ENCODE results near the gene PLD2. TPM values are rescaled to one million over a fixed set of nuclear protein-coding genes. Genes with fewer than 3 reads are reported as not detected.

Gene PLD2
- total RNA-seq = 10 to 100 TPM; 17.9 to 21.9 TPM

DNA sequence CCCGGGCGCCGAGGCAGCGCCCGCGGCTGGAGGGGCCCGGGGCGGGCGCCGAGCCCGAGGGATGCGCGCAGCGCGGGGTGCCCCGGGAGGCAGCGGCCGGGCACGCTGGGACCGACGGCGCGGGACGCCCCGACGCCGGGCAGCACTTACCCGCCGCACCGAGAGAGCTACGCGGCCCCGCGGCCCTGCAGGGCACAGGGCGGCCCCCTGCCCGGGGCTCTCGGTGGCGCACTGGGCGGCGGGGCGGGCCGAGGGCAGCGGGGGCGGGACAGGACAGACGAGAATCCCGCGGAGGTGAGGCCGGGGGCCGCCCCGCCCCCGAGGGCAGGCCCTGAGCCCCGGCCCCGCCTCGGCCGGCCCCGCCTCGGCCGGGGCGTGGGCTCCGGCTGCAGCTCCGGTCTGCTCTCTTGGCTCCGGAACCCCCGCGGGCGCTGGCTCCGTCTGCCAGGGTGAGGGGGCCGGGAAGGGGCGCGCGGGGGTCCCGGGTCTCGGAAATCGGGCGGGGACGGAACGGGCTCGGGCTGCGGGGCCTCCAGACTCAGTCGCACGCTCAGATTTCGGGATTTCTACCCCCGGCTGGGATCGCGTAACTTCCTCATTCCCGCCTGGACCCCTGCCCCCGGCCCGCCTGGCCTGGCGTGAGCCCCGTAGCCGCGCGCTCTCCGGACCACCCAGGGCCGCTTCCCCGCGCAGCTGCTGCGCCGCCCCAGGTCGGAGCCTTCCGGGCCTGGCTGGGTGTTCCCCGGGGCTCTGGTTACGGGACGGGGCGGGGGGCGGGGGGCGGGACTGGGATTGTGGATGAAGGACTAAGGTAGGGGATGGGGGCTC, at the start of gene PLD2:
PLD2 (plus strand) TSS at position 376 of the 828 bp plus-strand sequence. CDS start 621 bp downstream, outside the sequence.

GRCh38 chr17:4771519-4772234, 35.3 kb upstream of the PLD2 start, which contains the start of gene TM4SF5:
TM4SF5 (plus strand) TSS chr17:4771886; CDS start chr17:4771923, 37 bp downstream.

GRCh38 chr17:4786106-4786511, 20.8 kb upstream of the PLD2 start, which contains the start of gene VMO1:
VMO1 (minus strand) TSS chr17:4786364; CDS start chr17:4786352, 12 bp downstream.

GRCh38 chr17:4788807-4789700, 17.9 kb upstream of the PLD2 start, which contains the start of gene GLTPD2:
GLTPD2 (plus strand) TSS chr17:4788964; CDS start chr17:4789012, 48 bp downstream.

DNA sequence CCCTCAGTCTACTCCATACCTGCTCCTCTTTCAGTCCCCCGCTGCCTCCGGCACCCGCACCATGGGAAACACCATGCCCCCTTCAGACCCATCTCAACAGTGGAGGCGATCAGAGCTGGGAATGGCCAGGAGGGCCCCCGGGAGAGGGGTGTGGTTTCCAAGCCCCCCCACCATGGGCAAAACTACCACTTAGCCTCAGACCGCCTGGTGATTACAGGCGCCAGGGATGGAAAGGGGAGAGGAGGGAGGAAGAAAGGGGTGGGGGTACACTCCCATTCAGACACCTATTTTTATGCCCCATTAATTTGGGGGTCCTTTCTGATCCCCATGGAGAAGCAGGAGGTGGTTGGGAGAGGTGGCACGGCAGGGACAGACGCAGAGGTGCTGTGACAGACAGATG, 4.7 kb upstream of the PLD2 start, which contains the start of gene C17orf114:
C17orf114 (minus strand) TSS at position 101 of the 400 bp plus-strand sequence.

DNA sequence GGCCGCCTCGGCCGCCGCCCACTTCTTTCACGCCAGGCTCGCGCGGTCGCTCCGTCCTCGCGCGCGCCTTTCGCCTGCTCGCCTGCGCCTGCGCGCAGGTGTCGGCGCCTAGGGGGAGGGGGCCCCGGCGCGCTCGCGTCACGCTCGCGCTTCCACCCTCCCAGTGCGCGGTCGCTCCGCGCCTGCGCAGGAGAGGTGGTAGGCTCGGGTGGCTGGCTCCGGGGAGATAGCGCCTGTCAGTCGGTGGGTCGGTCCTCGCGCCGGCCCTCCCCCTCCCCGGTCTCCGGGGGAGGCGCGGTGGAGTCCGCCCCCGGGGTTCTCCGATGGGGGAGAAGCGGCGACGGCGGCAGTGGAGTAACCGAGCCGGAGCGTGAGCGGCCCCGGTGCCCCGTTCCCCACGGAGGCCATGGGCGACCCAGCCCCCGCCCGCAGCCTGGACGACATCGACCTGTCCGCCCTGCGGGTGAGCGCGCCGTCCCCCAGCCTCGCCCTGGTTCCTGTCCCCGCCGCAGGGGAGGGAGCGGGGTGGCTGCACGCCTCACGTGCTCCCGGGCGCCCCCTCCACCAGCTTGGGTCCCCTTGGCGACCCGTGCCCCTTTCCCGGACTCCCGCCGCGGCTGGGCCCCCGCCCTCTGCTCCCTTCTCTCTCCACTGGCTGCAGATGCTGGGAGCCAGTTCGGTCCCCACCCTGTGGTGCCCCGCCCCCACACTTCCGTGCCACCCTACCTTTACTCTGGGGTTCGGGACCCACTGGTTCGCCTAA, 26.4 kb downstream of the PLD2 start, which contains the start of gene MINK1:
MINK1 (plus strand) TSS at position 163 of the 763 bp plus-strand sequence; CDS start at position 407, 244 bp downstream.

Other genes with a start within 250 kb of the PLD2 start
- gene GGT6, start 246.6 kb upstream of the PLD2 start, total RNA-seq = not detected
- gene SMTNL2, start 222.6 kb upstream of the PLD2 start, total RNA-seq = not detected
- gene ALOX15, start 165.5 kb upstream of the PLD2 start, total RNA-seq = not detected
- 10 to 100 TPM; 59.5 to 66.0 TPM for gene PELP1, start 103.0 kb upstream of the PLD2 start, total RNA-seq
- gene ARRB2, start 96.5 kb upstream of the PLD2 start, total RNA-seq = 100 to 1,000 TPM; 320 to 339 TPM
- 10 to 100 TPM; 24.6 to 27.4 TPM for gene MED11, start 75.7 kb upstream of the PLD2 start, total RNA-seq
- under 1 TPM; 0.19 to 0.25 TPM for gene ZMYND15, start 67.3 kb upstream of the PLD2 start, total RNA-seq
- gene CXCL16, start 67.2 kb upstream of the PLD2 start, total RNA-seq = 1 to 10 TPM; 1.6 TPM
- not detected for gene TM4SF5, start 35.3 kb upstream of the PLD2 start, total RNA-seq
- not detected for gene VMO1, start 20.8 kb upstream of the PLD2 start, total RNA-seq
- not detected for gene GLTPD2, start 18.2 kb upstream of the PLD2 start, total RNA-seq
- gene PSMB6, start 11.0 kb upstream of the PLD2 start, total RNA-seq = 10 to 100 TPM; 94.7 to 95.7 TPM
- gene MINK1, start 26.2 kb downstream of the PLD2 start, total RNA-seq = 100 to 1,000 TPM; 102 to 112 TPM
- under 1 TPM; 0.48 to 0.68 TPM for gene C17orf107, start 92.4 kb downstream of the PLD2 start, total RNA-seq
- gene CHRNE, start 95.9 kb downstream of the PLD2 start, total RNA-seq = under 1 TPM in 1 of 2 experiments, not detected in 1; 0.23 TPM
- gene GP1BA, start 125.1 kb downstream of the PLD2 start, total RNA-seq = not detected
- 10 to 100 TPM; 62.3 to 64.3 TPM for gene SLC25A11, start 132.9 kb downstream of the PLD2 start, total RNA-seq
- gene RNF167, start 133.1 kb downstream of the PLD2 start, total RNA-seq = 100 to 1,000 TPM; 191 TPM
- gene PFN1, start 141.4 kb downstream of the PLD2 start, total RNA-seq = 1,000 to 10,000 TPM; 2,036 to 2,067 TPM
- 10 to 100 TPM; 43.9 to 56.2 TPM for gene ENO3, start 144.0 kb downstream of the PLD2 start, total RNA-seq
- gene SPAG7, start 160.7 kb downstream of the PLD2 start, total RNA-seq = 10 to 100 TPM; 50.5 to 56.4 TPM
- 10 to 100 TPM; 54.4 to 58.6 TPM for gene CAMTA2, start 180.5 kb downstream of the PLD2 start, total RNA-seq
- gene INCA1, start 190.4 kb downstream of the PLD2 start, total RNA-seq = under 1 TPM; 0.15 to 0.26 TPM
- 10 to 100 TPM; 35.2 to 36.6 TPM for gene KIF1C, start 190.8 kb downstream of the PLD2 start, total RNA-seq
- gene SLC52A1, start 228.3 kb downstream of the PLD2 start, total RNA-seq = under 1 TPM; 0.51 to 0.58 TPM